ENCODE data around the gene MRTFA. TPM values are rescaled to one million over a fixed set of nuclear protein-coding genes. Genes with fewer than 3 reads are reported as not detected.

Gene MRTFA
- total RNA-seq, 1 experiment from 2014 or later = 28.0 TPM

DNA sequence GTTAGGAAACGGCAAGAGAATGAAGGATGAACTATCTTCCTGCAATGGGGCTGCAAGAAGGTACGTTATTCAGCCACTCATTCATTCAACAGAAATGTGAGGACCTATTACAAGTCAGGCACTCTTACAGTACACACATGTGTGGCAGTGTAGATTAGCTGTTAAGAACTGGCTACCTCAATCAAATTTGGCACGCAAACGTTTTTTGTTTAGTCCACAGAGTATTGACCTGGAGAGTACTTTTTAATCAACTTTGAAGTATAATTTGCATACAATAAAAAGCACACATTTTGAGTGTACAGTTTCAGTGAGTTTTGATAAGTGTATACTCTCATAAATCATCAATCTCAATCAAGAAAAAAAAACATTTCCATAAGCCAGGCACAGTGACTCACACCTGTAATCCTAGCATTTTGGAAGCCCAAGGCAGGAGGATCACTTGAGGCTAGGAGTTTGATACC, 24.2 kb downstream of the MRTFA start:
- Histone ChIP-seq H3K4me1 (ENCODE audit: control insufficient read depth in 1 of 2, insufficient read depth in 2 of 2, low read length in 2 of 2) (peaks cover 3 to 6% of the 10 kb centered on the region in 2 experiments; a peak in 2 of 4 replicates), H3K27me3 (ENCODE audit: insufficient read depth, low read length) (no peaks in the 10 kb centered on the region), H3K4me2 (ENCODE audit: low read length) (no peak overlapping the region), H2AFZ (ENCODE audit: low read depth, low read length, poor library complexity, severe bottlenecking) (no peak overlapping the region), H3K4me3 (replicated peaks in 1 of 2; ENCODE audit: low read depth in 1 of 2, low read length in 2 of 2) (no peak overlapping the region), H3K9me3 (ENCODE audit: control insufficient read depth in 1 of 2, insufficient read depth in 1 of 2, low read depth in 1 of 2, low read length in 2 of 2) (no peaks in the 10 kb centered on the region), H3K9me2 (ENCODE audit: insufficient read depth) (no peaks in the 10 kb centered on the region), H3K27ac (ENCODE audit: low read depth, low read length) (no peak overlapping the region), H3K36me3 (ENCODE audit: control insufficient read depth in 1 of 2, insufficient read depth in 2 of 2, low read length in 2 of 2) (no peaks in the 10 kb centered on the region), H3K9ac (ENCODE audit: low read length) (no peak overlapping the region), H3K79me2 (ENCODE audit: insufficient read depth, low read length) (peaks cover 60% of the 10 kb centered on the region), H4K20me1 (ENCODE audit: insufficient read depth) (no peaks in the 10 kb centered on the region)
- ATAC-seq = no peak
- POLR2A ChIA-PET = no interaction called here
- intact Hi-C loops (cut with micrococcal nuclease) = no loop called here
- DNase-seq (ENCODE audit: low read depth, low spot score) = no peak
- CTCF ChIA-PET = no interaction called here
- no TSS peak for BruUV-seq (replicated peaks)
- no peak for TF ChIP-seq POLR2A (IDR thresholded peaks at IDR 0.05; ENCODE audit: borderline replicate concordance, extremely low read depth, insufficient read depth, insufficient read length)
- no peak for TF ChIP-seq EZH2phosphoT487 (IDR thresholded peaks at IDR 0.05; ENCODE audit: borderline replicate concordance)
- TF ChIP-seq SRF (IDR thresholded peaks at IDR 0.05; ENCODE audit: low read depth) = no peak
- TF ChIP-seq JUND (IDR thresholded peaks at IDR 0.05) = no peak
- TF ChIP-seq EZH2 (IDR thresholded peaks at IDR 0.05) = no peak
- TF ChIP-seq, protein P1, sequence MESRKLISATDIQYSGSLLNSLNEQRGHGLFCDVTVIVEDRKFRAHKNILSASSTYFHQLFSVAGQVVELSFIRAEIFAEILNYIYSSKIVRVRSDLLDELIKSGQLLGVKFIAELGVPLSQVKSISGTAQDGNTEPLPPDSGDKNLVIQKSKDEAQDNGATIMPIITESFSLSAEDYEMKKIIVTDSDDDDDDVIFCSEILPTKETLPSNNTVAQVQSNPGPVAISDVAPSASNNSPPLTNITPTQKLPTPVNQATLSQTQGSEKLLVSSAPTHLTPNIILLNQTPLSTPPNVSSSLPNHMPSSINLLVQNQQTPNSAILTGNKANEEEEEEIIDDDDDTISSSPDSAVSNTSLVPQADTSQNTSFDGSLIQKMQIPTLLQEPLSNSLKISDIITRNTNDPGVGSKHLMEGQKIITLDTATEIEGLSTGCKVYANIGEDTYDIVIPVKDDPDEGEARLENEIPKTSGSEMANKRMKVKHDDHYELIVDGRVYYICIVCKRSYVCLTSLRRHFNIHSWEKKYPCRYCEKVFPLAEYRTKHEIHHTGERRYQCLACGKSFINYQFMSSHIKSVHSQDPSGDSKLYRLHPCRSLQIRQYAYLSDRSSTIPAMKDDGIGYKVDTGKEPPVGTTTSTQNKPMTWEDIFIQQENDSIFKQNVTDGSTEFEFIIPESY (IDR thresholded peaks at IDR 0.05; ENCODE audit: extremely low read depth, insufficient replicate concordance, low read length) = no peak
- no peak for TF ChIP-seq ZNF274 (IDR thresholded peaks at IDR 0.05; ENCODE audit: low read depth, low read length)
- TF ChIP-seq SIN3A (IDR thresholded peaks at IDR 0.05; ENCODE audit: low read depth) = no peak
- no peak for TF ChIP-seq POLR2AphosphoS5 (IDR thresholded peaks at IDR 0.05; ENCODE audit: low read depth, low read length)
- no peak for TF ChIP-seq SP1 (IDR thresholded peaks at IDR 0.05; ENCODE audit: low read depth)
- TF ChIP-seq EGR1 (IDR thresholded peaks at IDR 0.05; ENCODE audit: low read depth) = no peak
- TF ChIP-seq TCF7L2 (IDR thresholded peaks at IDR 0.05; ENCODE audit: borderline replicate concordance, extremely low read depth, insufficient read depth, insufficient read length) = no peak
- TF ChIP-seq, protein P2, sequence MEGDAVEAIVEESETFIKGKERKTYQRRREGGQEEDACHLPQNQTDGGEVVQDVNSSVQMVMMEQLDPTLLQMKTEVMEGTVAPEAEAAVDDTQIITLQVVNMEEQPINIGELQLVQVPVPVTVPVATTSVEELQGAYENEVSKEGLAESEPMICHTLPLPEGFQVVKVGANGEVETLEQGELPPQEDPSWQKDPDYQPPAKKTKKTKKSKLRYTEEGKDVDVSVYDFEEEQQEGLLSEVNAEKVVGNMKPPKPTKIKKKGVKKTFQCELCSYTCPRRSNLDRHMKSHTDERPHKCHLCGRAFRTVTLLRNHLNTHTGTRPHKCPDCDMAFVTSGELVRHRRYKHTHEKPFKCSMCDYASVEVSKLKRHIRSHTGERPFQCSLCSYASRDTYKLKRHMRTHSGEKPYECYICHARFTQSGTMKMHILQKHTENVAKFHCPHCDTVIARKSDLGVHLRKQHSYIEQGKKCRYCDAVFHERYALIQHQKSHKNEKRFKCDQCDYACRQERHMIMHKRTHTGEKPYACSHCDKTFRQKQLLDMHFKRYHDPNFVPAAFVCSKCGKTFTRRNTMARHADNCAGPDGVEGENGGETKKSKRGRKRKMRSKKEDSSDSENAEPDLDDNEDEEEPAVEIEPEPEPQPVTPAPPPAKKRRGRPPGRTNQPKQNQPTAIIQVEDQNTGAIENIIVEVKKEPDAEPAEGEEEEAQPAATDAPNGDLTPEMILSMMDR (IDR thresholded peaks at IDR 0.05 in 2 of 3, conservative IDR thresholded peaks at IDR 0.05 in 1 of 3; ENCODE audit: borderline replicate concordance in 1 of 3, insufficient read depth in 1 of 3, low read depth in 2 of 3, low read length in 2 of 3) = no peak
- TF ChIP-seq CEBPB (IDR thresholded peaks at IDR 0.05; ENCODE audit: low read depth) = no peak
- TF ChIP-seq CBX3 (IDR thresholded peaks at IDR 0.05; ENCODE audit: low read depth) = no peak
- TF ChIP-seq ELF1 (IDR thresholded peaks at IDR 0.05; ENCODE audit: borderline replicate concordance, low read depth) = no peak
- TF ChIP-seq, protein P3, sequence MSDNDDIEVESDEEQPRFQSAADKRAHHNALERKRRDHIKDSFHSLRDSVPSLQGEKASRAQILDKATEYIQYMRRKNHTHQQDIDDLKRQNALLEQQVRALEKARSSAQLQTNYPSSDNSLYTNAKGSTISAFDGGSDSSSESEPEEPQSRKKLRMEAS (IDR thresholded peaks at IDR 0.05) = no peak
- TF ChIP-seq YY1 (IDR thresholded peaks at IDR 0.05; ENCODE audit: extremely low read depth, insufficient replicate concordance, low read depth, low read length) = no peak
- TF ChIP-seq RAD21 (IDR thresholded peaks at IDR 0.05; ENCODE audit: low read depth) = no peak
- RAD21 ChIA-PET (ENCODE audit: low non-redundant PET in 1 of 2, low total read pairs in 2 of 2, uncharacterized antibody in 2 of 2, unreplicated experiment in 2 of 2) = no interaction called here
